Measurements from ENCODE around the gene BCR. TPM values are rescaled to one million over a fixed set of nuclear protein-coding genes. Genes with fewer than 3 reads are reported as not detected.

The BCR gene
- total RNA-seq, 4 donors from 2014 or later: 19.2 to 63.5 (median 24.8) TPM

- TF ChIP-seq, protein P1, sequence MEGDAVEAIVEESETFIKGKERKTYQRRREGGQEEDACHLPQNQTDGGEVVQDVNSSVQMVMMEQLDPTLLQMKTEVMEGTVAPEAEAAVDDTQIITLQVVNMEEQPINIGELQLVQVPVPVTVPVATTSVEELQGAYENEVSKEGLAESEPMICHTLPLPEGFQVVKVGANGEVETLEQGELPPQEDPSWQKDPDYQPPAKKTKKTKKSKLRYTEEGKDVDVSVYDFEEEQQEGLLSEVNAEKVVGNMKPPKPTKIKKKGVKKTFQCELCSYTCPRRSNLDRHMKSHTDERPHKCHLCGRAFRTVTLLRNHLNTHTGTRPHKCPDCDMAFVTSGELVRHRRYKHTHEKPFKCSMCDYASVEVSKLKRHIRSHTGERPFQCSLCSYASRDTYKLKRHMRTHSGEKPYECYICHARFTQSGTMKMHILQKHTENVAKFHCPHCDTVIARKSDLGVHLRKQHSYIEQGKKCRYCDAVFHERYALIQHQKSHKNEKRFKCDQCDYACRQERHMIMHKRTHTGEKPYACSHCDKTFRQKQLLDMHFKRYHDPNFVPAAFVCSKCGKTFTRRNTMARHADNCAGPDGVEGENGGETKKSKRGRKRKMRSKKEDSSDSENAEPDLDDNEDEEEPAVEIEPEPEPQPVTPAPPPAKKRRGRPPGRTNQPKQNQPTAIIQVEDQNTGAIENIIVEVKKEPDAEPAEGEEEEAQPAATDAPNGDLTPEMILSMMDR (IDR thresholded peaks at IDR 0.05; ENCODE audit: low read depth): no peak
Observed at GRCh38 chr22:23279781-23280180, 99.5 kb downstream of the BCR start.

DNA sequence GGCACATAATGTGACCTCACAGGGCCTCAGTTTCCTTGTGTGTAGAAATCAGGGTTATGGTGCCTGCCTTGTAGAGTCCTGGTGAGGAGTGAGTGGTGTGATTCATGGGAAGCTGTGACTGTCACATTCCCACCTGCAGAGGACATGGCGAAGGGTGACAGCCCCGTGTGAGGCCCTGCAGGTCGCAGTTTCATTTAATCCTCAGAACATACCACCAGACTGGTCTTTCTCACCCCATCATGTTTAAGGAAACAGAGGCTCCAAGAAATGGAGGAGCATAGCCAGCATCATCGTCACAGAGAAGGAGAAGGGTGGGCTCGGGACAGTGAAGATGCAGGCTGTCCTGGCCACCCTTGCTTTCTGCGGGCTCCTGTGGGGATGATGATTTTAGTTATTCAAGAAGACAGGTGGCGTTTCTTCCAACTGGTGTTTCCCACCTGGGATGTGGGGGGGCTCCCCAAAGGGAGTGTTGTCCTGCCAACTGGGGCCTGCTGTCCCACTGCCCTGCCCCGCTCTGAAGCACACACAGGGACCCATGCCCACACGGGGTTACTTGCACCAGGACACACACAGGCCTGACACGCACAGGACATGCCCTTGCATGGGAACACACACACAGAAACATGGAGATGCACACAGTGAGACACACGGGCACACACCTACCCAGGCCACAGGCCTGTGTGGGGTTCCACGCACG is 100.2 kb downstream of the BCR start:
- TF ChIP-seq, protein P1 (IDR thresholded peaks at IDR 0.05; ENCODE audit: low read depth): no peak

DNA sequence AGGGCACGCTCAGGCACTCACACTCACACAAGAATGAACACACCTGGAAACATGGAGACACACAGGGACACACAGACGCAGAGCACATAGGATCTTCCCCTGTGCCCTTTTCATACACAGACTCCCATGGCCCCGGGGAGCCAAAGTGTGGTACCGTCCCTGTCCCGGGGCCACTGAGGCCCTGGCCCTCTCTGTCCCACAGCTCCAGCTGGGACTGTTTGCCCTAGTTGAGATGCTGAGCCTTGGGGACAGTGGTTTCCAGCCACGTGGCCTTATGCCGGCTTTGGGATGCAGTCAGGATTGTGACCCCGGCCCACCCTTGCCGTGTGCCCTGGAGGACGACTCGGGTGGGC is 100.7 kb downstream of the BCR start:
- TF ChIP-seq, protein P1 (IDR thresholded peaks at IDR 0.05; ENCODE audit: low read depth): no peak

- TF ChIP-seq, protein P1 (IDR thresholded peaks at IDR 0.05; ENCODE audit: low read depth): no peak
Observed at GRCh38 chr22:23281406-23282088, 101.2 kb downstream of the BCR start.

GRCh38 chr22:23282089-23282501 is 101.8 kb downstream of the BCR start:
- TF ChIP-seq, protein P1 (IDR thresholded peaks at IDR 0.05; ENCODE audit: low read depth): no peak

DNA sequence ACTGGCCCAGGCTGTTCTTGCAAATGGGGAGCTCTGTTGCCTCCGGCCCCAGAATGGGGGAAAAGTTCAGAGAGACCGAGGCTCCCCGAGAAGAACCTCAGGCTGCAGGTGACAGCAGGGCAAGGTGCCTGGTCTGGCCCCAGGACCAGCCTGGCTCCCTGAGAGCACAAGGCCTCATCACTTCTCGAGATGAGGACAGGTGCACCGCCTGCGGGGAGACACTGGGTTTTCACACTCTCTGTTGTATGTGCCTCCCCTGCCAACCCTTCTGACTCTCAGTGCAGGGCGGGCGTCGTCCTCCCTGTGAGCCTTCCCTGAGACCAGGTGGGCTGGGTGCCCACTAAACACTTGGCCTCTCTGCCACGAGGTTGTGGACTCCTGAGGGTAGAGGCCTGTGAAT is 102.2 kb downstream of the BCR start:
- TF ChIP-seq, protein P1 (IDR thresholded peaks at IDR 0.05; ENCODE audit: low read depth): no peak

DNA sequence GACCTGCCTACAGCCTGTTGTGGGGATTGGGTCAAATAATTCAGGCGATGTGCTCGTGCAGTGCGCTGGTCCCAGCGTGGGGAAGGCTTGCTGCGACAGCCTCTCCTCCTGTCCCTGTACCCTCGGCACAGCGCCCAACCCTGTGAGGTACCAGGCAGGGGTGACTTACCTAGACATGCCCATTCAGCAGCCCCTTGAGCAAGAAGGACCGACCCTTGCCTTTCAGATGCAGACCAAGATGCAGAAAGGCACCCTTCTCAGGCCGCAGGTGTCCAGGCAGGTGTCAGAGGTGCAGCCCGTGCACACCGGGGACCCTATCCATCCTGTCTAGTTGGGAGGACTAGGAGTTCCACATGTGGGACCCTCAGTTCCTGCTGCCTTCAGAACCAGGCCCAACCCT is 102.7 kb downstream of the BCR start:
- TF ChIP-seq, protein P1 (IDR thresholded peaks at IDR 0.05; ENCODE audit: low read depth): no peak

Measured in subcutaneous adipose tissue (tissue), 4 donors.